OCI-M1 (cell line): ENCODE measurements around the gene TAF10.

Experiments used
- DNase-seq: peaks from one replicate; lab custom pipeline; 2025; lab: John Stamatoyannopoulos, UW

Gene TAF10

GRCh38 chr11:6608726-6609501 is 3.1 kb downstream of the TAF10 start:
- DNase-seq, result no peak

DNA sequence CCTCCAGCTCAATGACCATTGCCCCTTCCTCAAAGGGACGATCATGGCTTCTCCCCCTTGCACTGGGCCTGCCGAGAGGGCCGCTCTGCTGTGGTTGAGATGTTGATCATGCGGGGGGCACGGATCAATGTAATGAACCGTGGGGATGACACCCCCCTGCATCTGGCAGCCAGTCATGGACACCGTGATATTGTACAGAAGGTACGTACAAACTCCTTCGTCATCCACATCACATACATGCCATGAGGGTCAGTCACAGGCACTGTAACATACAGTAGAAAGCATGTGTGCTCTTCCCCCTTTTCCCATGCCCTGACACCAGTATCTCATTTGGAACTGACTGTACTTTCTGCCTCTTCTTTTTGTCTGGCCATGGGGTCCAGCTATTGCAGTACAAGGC is 4.0 kb downstream of the TAF10 start:
- DNase-seq, result no peak

- peak; percentile 84 for DNase-seq
These were observed 4.7 kb downstream of the TAF10 start for GRCh38 chr11:6607190-6607795.

GRCh38 chr11:6606471-6607189 is 5.4 kb downstream of the TAF10 start:
- DNase-seq, result peak; percentile 93

DNA sequence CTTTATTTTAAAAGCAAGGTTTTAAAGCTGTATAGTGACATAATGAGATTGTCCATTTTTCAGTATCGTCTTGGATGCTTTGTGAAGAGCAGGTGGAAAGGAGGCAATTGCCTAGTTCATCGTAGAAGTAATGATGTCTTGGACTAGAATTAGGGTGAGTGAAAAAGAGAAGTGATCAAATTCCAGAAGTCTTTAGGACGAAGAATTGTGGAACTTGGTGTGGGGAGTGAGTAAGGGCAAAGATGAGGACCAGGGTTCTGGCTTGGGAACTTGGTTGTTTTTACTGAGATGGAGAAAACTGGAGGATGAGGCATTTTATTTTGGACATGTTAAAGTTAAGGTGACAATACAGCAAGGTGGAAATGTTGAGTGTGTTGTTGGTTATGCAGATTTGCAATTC is 7.2 kb downstream of the TAF10 start:
- no peak for DNase-seq

- peak; percentile 78 for DNase-seq
These were observed 7.9 kb downstream of the TAF10 start for GRCh38 chr11:6604081-6604626.

DNA sequence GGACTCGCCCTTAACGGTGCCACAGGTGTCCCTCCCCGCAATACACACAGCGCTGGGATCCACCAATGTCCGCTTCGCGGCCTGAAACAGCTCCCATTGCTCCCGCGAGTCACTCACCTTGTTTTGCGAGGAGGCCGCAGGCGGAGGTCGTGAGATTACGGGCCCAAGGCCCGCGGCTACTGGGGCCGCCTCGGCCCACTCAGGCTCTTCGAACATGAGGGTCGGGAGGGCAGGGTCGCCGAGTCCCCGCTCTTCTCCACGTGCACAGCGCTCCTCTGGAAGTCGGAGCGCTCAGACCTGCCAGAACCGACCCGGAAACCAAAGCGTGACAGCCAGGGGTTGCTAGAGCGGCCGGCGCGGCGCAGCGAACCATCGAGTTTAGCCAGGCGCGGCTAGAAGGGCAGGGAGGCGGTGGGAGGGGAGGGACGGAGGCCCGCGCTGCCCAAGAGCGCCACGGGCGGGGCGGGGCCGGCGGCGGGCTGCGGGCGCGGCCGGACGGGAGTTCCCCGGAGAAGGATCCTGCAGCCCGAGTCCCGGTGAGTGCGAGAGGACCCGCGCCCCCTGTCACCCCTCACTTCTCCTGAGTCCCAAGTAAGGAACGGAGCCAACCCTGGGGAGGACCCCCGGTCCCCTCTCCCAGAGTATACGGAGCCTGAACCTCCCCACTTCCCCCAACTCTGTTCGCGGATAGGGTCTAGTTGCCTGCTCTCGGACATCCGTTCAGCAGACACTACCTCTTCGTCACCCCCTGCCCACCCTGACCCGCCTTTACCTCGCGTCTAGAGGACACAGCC is 8.5 kb downstream of the TAF10 start, which contains the start of the genes ILK and RRP8:
Gene ILK, plus strand, starts transcription at position 488 of the 794 bp plus-strand sequence. CDS start 498 bp downstream, outside the sequence.
Gene RRP8, minus strand, starts transcription at position 330 of the 794 bp plus-strand sequence. Its CDS starts 114 bp downstream, at position 216.
- DNase-seq, result peak; percentile 93

DNA sequence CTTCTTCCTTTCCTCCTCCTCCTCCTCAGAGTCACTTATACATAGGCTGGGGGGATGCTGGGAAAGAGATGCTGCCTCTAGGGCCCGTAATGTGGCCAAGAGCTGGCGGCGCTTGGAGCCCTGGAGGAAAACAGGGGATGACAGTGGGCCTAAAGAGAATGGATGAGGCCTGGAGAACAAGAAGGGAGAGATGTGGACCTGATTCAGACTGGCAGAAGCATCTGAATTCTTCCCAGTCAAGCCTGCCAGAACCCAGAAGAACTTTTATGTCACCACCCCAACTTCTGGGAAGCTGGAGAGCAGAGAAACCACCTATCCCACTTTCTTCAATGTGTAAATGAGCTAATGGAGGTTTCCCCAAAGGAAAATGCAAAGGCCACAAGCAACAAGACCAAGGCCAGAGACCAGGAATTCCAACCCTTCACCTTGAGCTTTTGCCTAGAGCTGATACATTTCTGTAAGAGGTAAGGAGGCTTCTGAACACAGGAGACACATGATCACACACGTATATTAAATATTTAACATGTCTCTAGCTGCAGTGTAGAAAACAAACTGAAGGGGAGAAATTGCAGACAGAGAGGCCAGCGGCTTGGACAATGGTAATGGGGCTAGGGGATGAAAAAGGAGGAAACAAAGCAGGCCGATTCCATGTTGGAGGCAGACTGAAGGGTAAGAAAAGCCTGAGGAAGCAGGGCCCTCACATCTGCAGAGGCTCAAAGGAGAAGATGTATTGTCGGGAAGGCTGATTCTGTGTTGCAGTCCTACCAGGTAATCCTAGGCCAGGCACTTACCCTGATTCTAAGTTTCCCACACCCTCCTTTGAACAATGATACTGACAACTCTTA is 9.7 kb downstream of the TAF10 start:
- DNase-seq, result no peak

DNA sequence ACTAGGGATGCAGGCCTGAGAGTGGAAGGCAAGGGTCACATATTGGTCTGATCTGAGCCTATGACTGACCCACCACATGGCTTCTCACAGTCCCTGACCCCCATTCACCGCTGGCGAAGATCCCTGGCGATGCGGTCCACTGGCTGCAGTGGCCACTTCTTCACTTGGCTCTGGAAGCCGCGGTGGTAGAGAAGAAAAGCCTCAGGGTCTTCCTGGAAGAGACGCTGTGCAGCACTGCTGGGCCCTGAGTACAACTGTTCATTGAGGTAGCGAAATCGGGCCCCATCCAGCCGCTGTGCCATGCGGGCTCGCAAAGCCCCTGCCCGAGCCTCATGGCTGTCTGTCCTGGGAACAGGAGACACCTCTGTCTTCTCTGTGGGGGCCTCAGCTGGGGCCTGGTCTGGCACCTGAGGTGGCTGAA is 11.0 kb downstream of the TAF10 start:
- DNase-seq, result no peak

GRCh38 chr11:6599881-6600390 is 12.1 kb downstream of the TAF10 start:
- no peak for DNase-seq

DNA sequence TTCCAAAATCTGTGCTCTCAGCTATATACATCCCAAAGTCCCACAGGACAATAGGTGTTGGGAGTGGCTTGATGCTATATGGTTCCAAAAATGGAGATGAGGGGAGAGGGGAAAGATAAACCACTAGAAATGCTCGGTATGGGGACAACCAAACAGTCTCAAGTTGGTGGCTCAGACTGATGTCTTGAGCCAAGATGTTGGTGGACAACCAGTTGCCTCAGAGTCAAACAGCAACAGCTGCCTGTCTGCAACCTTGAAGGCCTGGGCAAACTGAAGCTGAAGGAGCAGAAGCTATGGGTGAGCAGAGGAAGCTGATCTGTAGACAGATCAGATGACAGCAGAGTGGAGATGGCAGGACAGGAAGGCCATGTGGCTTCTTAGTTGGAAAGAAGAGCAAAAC is 12.6 kb downstream of the TAF10 start:
- DNase-seq, result no peak

DNA sequence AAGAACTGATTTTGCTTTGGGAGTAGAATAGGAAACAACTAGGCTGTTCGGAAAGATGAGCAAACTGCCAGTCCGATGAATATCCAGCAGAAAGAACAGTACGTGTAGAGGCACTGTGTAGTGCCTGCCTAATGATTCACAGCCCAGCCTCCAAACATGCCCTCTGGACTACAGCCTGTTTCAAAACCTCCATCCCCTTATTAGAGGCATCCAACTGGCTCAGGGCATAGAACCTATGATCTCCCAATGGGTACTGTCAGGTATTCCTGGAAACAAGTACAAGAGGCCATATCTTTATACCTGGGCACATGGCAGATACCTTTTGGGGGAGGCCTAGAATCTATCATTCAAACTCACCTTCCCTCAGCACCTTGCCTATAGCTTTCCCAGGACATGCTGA is 13.5 kb downstream of the TAF10 start:
- DNase-seq, result no peak

GRCh38 chr11:6596239-6596877 is 15.7 kb downstream of the TAF10 start:
- no peak for DNase-seq

GRCh38 chr11:6594142-6594768 is 17.8 kb downstream of the TAF10 start:
- no peak for DNase-seq

GRCh38 chr11:6588018-6588417 is 24.0 kb downstream of the TAF10 start:
- DNase-seq, result no peak

GRCh38 chr11:6587360-6587953 is 24.6 kb downstream of the TAF10 start:
- DNase-seq, result no peak

DNA sequence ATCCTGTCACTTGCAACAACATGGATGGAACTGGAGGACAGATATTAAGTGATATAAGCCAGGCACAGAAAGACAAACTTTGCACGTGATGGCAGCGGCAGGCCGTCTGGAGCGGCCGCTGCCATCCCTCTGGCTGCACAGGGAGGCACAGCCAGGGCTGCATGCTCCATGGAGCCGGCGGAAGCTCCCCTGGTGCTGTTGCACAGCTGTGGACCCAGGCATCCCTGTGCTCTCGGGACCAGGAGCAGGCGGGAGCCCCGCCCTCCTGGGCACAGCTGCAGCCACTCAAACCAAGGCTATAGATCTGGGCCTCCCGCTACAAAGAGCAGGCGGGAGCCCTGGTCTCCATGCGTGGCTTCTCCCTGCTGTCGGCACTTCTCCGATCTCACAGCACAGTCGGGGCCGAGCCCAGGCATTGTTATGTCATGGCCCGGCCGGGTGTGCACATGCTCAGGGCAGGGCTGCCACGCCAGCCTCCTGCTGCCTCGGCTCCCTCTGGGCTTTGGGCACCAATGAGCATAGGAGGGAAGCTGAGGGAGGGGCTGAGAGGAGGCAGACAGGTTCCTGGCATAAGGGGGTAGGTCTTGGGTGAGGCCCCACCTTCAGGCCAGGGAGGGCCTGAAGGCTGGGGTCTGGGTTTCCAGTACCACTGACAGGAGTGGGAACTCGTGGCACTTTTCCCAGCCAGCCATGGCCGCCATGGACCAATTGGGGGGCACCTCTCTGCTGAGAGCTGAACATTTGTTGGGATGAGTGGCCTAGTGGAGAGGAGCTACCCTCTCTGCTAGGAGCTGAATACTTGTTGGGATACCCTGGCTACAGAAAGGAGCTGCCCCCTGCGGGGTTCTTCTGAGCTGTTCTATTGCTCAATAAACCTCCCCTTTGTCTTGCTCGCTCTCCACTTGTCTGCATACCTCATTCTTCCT is 25.3 kb downstream of the TAF10 start:
- no peak for DNase-seq

DNA sequence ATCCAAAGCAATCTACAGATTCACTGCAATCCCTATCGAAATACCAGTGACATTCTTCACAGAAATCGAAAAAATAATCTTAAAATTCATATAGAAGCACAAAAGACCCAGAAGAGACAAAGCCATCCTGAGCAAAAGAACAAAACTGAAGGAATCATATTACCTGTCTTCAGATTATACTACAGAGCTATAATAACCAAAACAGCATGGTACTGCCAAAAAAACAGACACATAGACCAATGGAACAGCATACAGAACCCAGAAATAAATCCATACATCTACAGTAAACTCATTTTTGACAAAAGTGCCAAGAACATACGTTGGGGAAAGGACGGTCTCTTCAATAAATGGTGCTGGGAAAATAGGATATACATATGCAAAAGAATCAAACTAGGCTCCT is 27.5 kb downstream of the TAF10 start:
- no peak for DNase-seq
